K562 (cell line): ENCODE data around the gene AKAP6. TPM values are rescaled to one million over a fixed set of nuclear protein-coding genes. Genes with fewer than 3 reads are reported as not detected.

Source experiments
- ATAC-seq: fragments of 200-7000 bp; cut with Tn5 transposase; 3 replicates; pipeline ENCODE4 v1.9.1; 2020; ENCODE audit warnings: moderate library complexity
- BruUV-seq: library from RNA; stranded (reverse); fragments of 400-500 nt; replicated peaks from 2 replicates; lab custom pipeline; 2021; lab: Mats Ljungman, UMichigan
- CTCF ChIA-PET: fragments of 300-600 bp; formaldehyde crosslinking; extraction: SDS; loops from one replicate; lab custom pipeline; 2021; ENCODE audit warnings: low intra/inter-chr PET ratio; lab: Yijun Ruan, JAX
- POLR2A ChIA-PET: fragments of 300-600, 350-650 bp; sonication (Branson Sonifier 250); formaldehyde crosslinking; extraction: SDS; loops from one replicate; lab custom pipeline; 2021; ENCODE audit warnings: antibody characterized with exemption, inconsistent platforms; lab: Yijun Ruan, JAX
- DNase-seq, 4 experiments: peaks; one replicate each; pipeline versions ENCODE4 v3.0.0 to v3.0.0-alpha.2; 2011 to 2018; ENCODE audit warnings: low spot score in 3 of 4, mixed read lengths in 3 of 4; ENCODE audit errors: extremely low read depth in 1 of 4
- FAIRE-seq: peaks from 2 replicates; lab custom pipeline; 2011; peaks lifted over from hg19 to GRCh38; lab: Jason Lieb, UNC
- H2AFZ ChIP-seq: 2 replicates; pipeline ENCODE4 v1.6.0; 2011; ENCODE audit warnings: low read depth, low read length, control low read depth, inconsistent platforms
- H3K27ac ChIP-seq: fragments of 200-600 bp; 3 replicates; pipeline ENCODE4 v1.8.0; 2011; ENCODE audit warnings: low read depth, mild to moderate bottlenecking, control low read depth, inconsistent platforms, low read length, moderate library complexity, mixed read lengths; ENCODE audit errors: extremely low read depth
- H3K27me3 ChIP-seq, 2 experiments: fragments of 300-600 bp in 1 of 2; 2 replicates in 1 of 2; 3 replicates in 1 of 2; pipeline versions ENCODE4 v1.6.0 to v1.8.0; 2011; ENCODE audit warnings: inconsistent platforms in 2 of 2, low read length in 2 of 2, mild to moderate bottlenecking in 1 of 2, mixed read lengths in 1 of 2, moderate library complexity in 1 of 2; ENCODE audit not compliant: control insufficient read depth in 2 of 2, insufficient read depth in 2 of 2
- H3K36me3 ChIP-seq: fragments of 300-600 bp; 3 replicates; pipeline ENCODE4 v1.8.0; 2011; ENCODE audit warnings: mild to moderate bottlenecking, low read length, inconsistent platforms; ENCODE audit not compliant: control insufficient read depth, insufficient read depth
- H3K4me1 ChIP-seq, 2 experiments: fragments of 200-600 bp in 1 of 2; replicated peaks in 1 of 2; 2 replicates in 1 of 2; 3 replicates in 1 of 2; pipeline versions ENCODE4 v1.5.1 to v1.8.0; 2011; ENCODE audit warnings: inconsistent platforms in 2 of 2, low read length in 2 of 2, mild to moderate bottlenecking in 1 of 2, mixed read lengths in 1 of 2, moderate library complexity in 1 of 2; ENCODE audit not compliant: control insufficient read depth in 2 of 2, insufficient read depth in 2 of 2
- H3K4me2 ChIP-seq: 2 replicates; pipeline ENCODE4 v1.6.1; 2011; ENCODE audit warnings: low read length, control low read depth, inconsistent platforms, mixed read lengths; ENCODE audit not compliant: insufficient read depth
- H3K4me3 ChIP-seq: fragments of 200-600 bp; sonication (generic), shearing (Covaris generic); 2 replicates; pipeline ENCODE4 v1.5.1; 2016; ENCODE audit warnings: control low read depth, inconsistent platforms
- H3K79me2 ChIP-seq: fragments of 200-600 bp; 3 replicates; pipeline ENCODE4 v1.8.0; 2011; ENCODE audit warnings: low read length, inconsistent platforms; ENCODE audit not compliant: control insufficient read depth, insufficient read depth
- H3K9ac ChIP-seq, 2 experiments: 2 replicates each; pipeline versions ENCODE4 v1.6.0 to v1.6.1; 2011; ENCODE audit warnings: low read depth in 2 of 2, low read length in 2 of 2, control low read depth in 1 of 2, inconsistent platforms in 1 of 2, mild to moderate bottlenecking in 1 of 2, mixed read lengths in 1 of 2; ENCODE audit not compliant: insufficient read depth in 1 of 2
- H3K9me1 ChIP-seq: one replicate; pipeline ENCODE4 v1.6.0; 2011; ENCODE audit warnings: inconsistent platforms, mild to moderate bottlenecking, low read length, moderate library complexity; ENCODE audit not compliant: control insufficient read depth, insufficient read depth
- H3K9me3 ChIP-seq: replicated peaks from 2 replicates; pipeline ENCODE4 v1.5.1; 2011; ENCODE audit warnings: low read depth, low read length, inconsistent platforms; ENCODE audit not compliant: control insufficient read depth, insufficient read depth
- H4K20me1 ChIP-seq: replicated peaks from 2 replicates; pipeline ENCODE4 v1.6.1; 2011; ENCODE audit warnings: low read length, inconsistent platforms, mixed read lengths; ENCODE audit not compliant: control insufficient read depth, insufficient read depth
- BCOR ChIP-seq: fragments of 450-650 bp; IDR thresholded peaks from 2 replicates; pipeline ENCODE4 v1.6.1; 2016
- FOXA1 ChIP-seq: fragments of 450-650 bp; IDR thresholded peaks from 2 replicates; pipeline ENCODE4 v1.6.1; 2016; ENCODE audit warnings: mild to moderate bottlenecking, borderline replicate concordance
- GTF3C2 ChIP-seq: IDR thresholded peaks from 3 replicates; pipeline ENCODE4 v1.6.1; 2011; ENCODE audit warnings: borderline replicate concordance, mild to moderate bottlenecking, moderate library complexity; ENCODE audit not compliant: insufficient read length; ENCODE audit errors: extremely low read depth
- MXD1 ChIP-seq: fragments of 250-450 bp; sonication (Bioruptor Pico); IDR thresholded peaks from 2 replicates; pipeline ENCODE4 v1.8.0; 2021; ENCODE audit warnings: borderline replicate concordance, mild to moderate bottlenecking, moderate library complexity; ENCODE audit not compliant: poor library complexity, severe bottlenecking
- WGBS: fragments of 100-300 bp; shearing (Covaris generic); methylation state at CpG from one replicate; pipeline ENCODE4 v1.1.6; 2016; ENCODE audit warnings: low coverage, mixed read lengths; ENCODE audit not compliant: insufficient coverage; ENCODE audit errors: missing lambda C conversion rate; 5-methylcytosine and 5-hydroxymethylcytosine counted together
- in situ Hi-C: fragments of 300-500 bp; cut with MboI; formaldehyde crosslinking; loops from 4 replicates; pipeline ENCODE4 v1.15.0; 2018; ENCODE audit warnings: inconsistent platforms, mixed read lengths
- intact Hi-C: fragments of 100-400 bp; cut with micrococcal nuclease; formaldehyde crosslinking; loops from 2 replicates; pipeline ENCODE4 v1.14.2; 2022
- polyA plus RNA-seq, 8 experiments: library from polyadenylated mRNA; depleted of rRNA in 4 of 8; stranded (reverse) in 5 of 8; unstranded in 3 of 8; fragments of >200 nt; fragmentation: Nextera tagmentation in 2 of 8; fragmentation: Illumina TruSeq in 1 of 8; extraction: Ambion mirVana in 2 of 8; extraction: Trizol in 1 of 8; gene quantifications; 2 replicates each; pipeline versions ENCODE4 v1.2.1 to v1.2.3, GENCODE V29; 2011 to 2014; ENCODE audit warnings: inconsistent platforms in 1 of 8, missing spikeins in 1 of 8
- total RNA-seq, 7 experiments: library from RNA; depleted of rRNA in 6 of 7; stranded (reverse); fragments of >200 nt in 6 of 7; fragmentation: Illumina TruSeq in 2 of 7; extraction: Trizol in 2 of 7; gene quantifications; 2 replicates each; pipeline versions ENCODE4 v1.2.1 to v1.2.3, GENCODE V29; 2011 to 2021; ENCODE audit warnings: low replicate concordance in 1 of 7
- TF ChIP-seq, protein P1 (sequence below): fragments of 450-650 bp; IDR thresholded peaks from 2 replicates; pipeline ENCODE4 v1.6.1; 2016; ENCODE audit warnings: mild to moderate bottlenecking, moderate library complexity

AKAP6 gene
- total and polyA plus RNA-seq, 9 of the 15 experiments (the other 6 are each of a cell fraction or from before 2014, with no cell fraction given), result 0.03 to 1.7 (median 0.48) TPM

- ChIA-PET POLR2A (no interaction called here), CTCF (no interaction called here)
- BruUV-seq, result no TSS peak
- Histone ChIP-seq H3K9ac (no peak overlapping the region), H3K4me1 (peaks cover 0 to 3% of the 10 kb centered on the region in 2 experiments; a peak in 1 of 5 replicates), H3K27me3 (no peaks in the 10 kb centered on the region), H3K36me3 (no peaks in the 10 kb centered on the region), H3K79me2 (no peaks in the 10 kb centered on the region), H4K20me1 (no peaks in the 10 kb centered on the region), H3K4me3 (no peak overlapping the region), H3K9me1 (no peaks in the 10 kb centered on the region), H3K9me3 (no peaks in the 10 kb centered on the region), H3K27ac (no peak overlapping the region), H3K4me2 (no peak overlapping the region), H2AFZ (no peak overlapping the region)
- no peak for DNase-seq
- in situ Hi-C loops (no loop called here), intact Hi-C loops (no loop called here)
- 30% methylated on average over 1 of the region's 2 CpGs for WGBS
- no peak for ATAC-seq
- no peak for FAIRE-seq
- TF ChIP-seq FOXA1, result no peak
- TF ChIP-seq, protein P1, sequence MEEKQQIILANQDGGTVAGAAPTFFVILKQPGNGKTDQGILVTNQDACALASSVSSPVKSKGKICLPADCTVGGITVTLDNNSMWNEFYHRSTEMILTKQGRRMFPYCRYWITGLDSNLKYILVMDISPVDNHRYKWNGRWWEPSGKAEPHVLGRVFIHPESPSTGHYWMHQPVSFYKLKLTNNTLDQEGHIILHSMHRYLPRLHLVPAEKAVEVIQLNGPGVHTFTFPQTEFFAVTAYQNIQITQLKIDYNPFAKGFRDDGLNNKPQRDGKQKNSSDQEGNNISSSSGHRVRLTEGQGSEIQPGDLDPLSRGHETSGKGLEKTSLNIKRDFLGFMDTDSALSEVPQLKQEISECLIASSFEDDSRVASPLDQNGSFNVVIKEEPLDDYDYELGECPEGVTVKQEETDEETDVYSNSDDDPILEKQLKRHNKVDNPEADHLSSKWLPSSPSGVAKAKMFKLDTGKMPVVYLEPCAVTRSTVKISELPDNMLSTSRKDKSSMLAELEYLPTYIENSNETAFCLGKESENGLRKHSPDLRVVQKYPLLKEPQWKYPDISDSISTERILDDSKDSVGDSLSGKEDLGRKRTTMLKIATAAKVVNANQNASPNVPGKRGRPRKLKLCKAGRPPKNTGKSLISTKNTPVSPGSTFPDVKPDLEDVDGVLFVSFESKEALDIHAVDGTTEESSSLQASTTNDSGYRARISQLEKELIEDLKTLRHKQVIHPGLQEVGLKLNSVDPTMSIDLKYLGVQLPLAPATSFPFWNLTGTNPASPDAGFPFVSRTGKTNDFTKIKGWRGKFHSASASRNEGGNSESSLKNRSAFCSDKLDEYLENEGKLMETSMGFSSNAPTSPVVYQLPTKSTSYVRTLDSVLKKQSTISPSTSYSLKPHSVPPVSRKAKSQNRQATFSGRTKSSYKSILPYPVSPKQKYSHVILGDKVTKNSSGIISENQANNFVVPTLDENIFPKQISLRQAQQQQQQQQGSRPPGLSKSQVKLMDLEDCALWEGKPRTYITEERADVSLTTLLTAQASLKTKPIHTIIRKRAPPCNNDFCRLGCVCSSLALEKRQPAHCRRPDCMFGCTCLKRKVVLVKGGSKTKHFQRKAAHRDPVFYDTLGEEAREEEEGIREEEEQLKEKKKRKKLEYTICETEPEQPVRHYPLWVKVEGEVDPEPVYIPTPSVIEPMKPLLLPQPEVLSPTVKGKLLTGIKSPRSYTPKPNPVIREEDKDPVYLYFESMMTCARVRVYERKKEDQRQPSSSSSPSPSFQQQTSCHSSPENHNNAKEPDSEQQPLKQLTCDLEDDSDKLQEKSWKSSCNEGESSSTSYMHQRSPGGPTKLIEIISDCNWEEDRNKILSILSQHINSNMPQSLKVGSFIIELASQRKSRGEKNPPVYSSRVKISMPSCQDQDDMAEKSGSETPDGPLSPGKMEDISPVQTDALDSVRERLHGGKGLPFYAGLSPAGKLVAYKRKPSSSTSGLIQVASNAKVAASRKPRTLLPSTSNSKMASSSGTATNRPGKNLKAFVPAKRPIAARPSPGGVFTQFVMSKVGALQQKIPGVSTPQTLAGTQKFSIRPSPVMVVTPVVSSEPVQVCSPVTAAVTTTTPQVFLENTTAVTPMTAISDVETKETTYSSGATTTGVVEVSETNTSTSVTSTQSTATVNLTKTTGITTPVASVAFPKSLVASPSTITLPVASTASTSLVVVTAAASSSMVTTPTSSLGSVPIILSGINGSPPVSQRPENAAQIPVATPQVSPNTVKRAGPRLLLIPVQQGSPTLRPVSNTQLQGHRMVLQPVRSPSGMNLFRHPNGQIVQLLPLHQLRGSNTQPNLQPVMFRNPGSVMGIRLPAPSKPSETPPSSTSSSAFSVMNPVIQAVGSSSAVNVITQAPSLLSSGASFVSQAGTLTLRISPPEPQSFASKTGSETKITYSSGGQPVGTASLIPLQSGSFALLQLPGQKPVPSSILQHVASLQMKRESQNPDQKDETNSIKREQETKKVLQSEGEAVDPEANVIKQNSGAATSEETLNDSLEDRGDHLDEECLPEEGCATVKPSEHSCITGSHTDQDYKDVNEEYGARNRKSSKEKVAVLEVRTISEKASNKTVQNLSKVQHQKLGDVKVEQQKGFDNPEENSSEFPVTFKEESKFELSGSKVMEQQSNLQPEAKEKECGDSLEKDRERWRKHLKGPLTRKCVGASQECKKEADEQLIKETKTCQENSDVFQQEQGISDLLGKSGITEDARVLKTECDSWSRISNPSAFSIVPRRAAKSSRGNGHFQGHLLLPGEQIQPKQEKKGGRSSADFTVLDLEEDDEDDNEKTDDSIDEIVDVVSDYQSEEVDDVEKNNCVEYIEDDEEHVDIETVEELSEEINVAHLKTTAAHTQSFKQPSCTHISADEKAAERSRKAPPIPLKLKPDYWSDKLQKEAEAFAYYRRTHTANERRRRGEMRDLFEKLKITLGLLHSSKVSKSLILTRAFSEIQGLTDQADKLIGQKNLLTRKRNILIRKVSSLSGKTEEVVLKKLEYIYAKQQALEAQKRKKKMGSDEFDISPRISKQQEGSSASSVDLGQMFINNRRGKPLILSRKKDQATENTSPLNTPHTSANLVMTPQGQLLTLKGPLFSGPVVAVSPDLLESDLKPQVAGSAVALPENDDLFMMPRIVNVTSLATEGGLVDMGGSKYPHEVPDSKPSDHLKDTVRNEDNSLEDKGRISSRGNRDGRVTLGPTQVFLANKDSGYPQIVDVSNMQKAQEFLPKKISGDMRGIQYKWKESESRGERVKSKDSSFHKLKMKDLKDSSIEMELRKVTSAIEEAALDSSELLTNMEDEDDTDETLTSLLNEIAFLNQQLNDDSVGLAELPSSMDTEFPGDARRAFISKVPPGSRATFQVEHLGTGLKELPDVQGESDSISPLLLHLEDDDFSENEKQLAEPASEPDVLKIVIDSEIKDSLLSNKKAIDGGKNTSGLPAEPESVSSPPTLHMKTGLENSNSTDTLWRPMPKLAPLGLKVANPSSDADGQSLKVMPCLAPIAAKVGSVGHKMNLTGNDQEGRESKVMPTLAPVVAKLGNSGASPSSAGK, result no peak
- no peak for TF ChIP-seq BCOR
- no peak for TF ChIP-seq GTF3C2
- no peak for TF ChIP-seq MXD1 (CRISPR knock-in tag)
Measured at GRCh38 chr14:32341947-32342846, 13.1 kb downstream of the AKAP6 start.
